Loucy (cell line): ENCODE results near the gene NHS.

Source experiments
- EZH2phosphoT487 ChIP-seq: fragments of 200-600 bp; IDR thresholded peaks from 2 replicates; pipeline ENCODE4 v1.6.1; 2018; ENCODE audit warnings: antibody characterized with exemption, mild to moderate bottlenecking, moderate library complexity, borderline replicate concordance
- TF ChIP-seq, protein P1 (sequence below): fragments of 200-600 bp; sonication (generic); conservative IDR thresholded peaks from 2 replicates; pipeline ENCODE4 v1.5.1; 2014; ENCODE audit warnings: mild to moderate bottlenecking, antibody characterized with exemption, low read length

DNA sequence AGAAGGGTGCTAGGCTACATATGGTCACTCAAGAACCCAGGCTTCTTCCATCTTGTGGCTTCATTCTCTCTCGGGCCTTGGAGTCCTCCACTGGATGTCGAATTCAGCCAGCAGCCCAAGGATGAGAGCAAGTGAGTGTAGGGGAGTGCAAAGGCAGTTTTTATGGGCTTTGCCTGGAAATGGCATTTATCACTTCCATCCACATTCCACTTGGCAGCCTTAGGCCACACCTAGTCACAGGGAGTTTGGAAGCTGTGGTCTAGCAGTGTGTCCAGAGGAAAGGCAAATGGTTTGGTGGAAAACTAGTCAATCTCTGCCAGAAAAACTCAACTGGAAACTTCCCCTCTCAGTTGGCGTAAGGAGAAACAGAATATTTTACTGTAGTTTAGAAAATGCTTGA lies 59.0 kb downstream of the NHS start:
- TF ChIP-seq, protein P1, sequence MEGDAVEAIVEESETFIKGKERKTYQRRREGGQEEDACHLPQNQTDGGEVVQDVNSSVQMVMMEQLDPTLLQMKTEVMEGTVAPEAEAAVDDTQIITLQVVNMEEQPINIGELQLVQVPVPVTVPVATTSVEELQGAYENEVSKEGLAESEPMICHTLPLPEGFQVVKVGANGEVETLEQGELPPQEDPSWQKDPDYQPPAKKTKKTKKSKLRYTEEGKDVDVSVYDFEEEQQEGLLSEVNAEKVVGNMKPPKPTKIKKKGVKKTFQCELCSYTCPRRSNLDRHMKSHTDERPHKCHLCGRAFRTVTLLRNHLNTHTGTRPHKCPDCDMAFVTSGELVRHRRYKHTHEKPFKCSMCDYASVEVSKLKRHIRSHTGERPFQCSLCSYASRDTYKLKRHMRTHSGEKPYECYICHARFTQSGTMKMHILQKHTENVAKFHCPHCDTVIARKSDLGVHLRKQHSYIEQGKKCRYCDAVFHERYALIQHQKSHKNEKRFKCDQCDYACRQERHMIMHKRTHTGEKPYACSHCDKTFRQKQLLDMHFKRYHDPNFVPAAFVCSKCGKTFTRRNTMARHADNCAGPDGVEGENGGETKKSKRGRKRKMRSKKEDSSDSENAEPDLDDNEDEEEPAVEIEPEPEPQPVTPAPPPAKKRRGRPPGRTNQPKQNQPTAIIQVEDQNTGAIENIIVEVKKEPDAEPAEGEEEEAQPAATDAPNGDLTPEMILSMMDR, result no peak
- no peak for TF ChIP-seq EZH2phosphoT487
